GM23248 (cell line): ENCODE measurements around the gene DHFR2.

Experiments
- EZH2 ChIP-seq: fragments of 200-600 bp; sonication (generic); IDR thresholded peaks from 2 replicates; pipeline ENCODE4 v1.6.1; 2018; ENCODE audit warnings: antibody characterized with exemption, mild to moderate bottlenecking; ENCODE audit not compliant: insufficient read depth, poor library complexity, severe bottlenecking
- EZH2phosphoT487 ChIP-seq: fragments of 200-600 bp; sonication (generic); IDR thresholded peaks from 2 replicates; pipeline ENCODE4 v1.6.1; 2018; ENCODE audit warnings: antibody characterized with exemption, moderate library complexity, mild to moderate bottlenecking, low read depth; ENCODE audit not compliant: insufficient read depth

- TF ChIP-seq EZH2phosphoT487: no peak
- no peak for TF ChIP-seq EZH2
These were observed 2.4 kb upstream of the DHFR2 start for GRCh38 chr3:94065122-94065521.
